ENCODE results near the gene VPS37C.

The VPS37C gene

GRCh38 chr11:61134801-61135257, 26.4 kb downstream of the VPS37C start:
- TF ChIP-seq, protein P1, sequence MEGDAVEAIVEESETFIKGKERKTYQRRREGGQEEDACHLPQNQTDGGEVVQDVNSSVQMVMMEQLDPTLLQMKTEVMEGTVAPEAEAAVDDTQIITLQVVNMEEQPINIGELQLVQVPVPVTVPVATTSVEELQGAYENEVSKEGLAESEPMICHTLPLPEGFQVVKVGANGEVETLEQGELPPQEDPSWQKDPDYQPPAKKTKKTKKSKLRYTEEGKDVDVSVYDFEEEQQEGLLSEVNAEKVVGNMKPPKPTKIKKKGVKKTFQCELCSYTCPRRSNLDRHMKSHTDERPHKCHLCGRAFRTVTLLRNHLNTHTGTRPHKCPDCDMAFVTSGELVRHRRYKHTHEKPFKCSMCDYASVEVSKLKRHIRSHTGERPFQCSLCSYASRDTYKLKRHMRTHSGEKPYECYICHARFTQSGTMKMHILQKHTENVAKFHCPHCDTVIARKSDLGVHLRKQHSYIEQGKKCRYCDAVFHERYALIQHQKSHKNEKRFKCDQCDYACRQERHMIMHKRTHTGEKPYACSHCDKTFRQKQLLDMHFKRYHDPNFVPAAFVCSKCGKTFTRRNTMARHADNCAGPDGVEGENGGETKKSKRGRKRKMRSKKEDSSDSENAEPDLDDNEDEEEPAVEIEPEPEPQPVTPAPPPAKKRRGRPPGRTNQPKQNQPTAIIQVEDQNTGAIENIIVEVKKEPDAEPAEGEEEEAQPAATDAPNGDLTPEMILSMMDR (IDR thresholded peaks at IDR 0.05): no peak

DNA sequence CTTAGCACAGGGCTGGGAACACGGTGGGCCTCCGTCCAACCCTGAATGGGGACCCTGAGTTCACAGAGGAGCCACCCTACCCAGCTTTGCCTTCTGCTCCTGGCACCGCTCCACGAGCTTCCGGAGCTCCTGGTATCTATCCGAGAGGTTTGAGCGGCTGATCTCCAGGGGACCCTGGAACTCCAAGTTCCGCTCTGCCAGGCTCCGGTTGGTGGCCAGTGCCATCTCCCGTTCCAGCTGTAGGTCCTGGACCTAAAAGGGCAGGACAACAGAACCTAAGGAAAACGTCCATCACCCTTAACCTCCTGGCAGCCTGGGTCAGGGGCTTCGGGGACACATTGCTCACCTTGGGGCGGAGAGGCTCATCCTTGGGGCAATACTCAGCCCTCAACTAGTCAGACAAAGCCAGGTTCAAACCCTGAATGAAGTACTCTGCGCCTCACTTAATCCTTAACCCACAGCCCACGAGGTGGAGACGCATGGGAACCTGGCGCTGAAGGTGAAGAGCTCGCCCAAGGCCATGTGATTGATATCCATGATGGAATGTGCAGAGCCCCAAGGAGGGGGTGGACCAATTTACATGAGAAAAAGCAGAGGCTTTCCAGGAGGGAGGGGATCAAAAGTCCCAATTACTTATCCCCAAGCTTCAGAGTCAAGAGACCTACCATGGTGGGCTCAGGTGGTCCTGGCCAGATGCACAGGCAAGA, 27.1 kb downstream of the VPS37C start:
- TF ChIP-seq, protein P1 (IDR thresholded peaks at IDR 0.05): no peak

DNA sequence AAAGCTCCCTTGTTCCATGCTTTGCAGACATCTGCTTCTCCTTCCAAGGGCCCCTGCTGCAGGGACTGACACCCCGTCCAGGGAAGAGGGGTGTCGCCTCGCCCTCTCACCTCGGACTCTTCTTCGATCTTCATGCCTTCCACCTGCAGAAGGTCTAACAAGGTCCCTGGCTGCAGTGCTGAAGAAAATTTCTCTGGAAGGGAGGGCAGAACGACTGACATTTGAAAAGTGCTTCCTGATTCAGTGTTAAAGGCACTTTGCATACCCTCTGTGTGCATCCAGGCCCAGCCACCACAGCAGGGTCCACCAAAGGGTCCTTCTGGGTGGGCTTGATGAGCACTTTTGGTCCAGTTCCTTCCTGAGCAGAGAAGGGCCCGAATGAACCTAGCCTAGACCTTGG, 28.1 kb downstream of the VPS37C start:
- TF ChIP-seq, protein P1 (IDR thresholded peaks at IDR 0.05): no peak

GRCh38 chr11:61132646-61133045, 28.6 kb downstream of the VPS37C start:
- TF ChIP-seq, protein P1 (IDR thresholded peaks at IDR 0.05): no peak

- TF ChIP-seq, protein P1 (IDR thresholded peaks at IDR 0.05): no peak
Measured at GRCh38 chr11:61131998-61132555, 29.1 kb downstream of the VPS37C start.

GRCh38 chr11:61131586-61131985, 29.6 kb downstream of the VPS37C start:
- TF ChIP-seq, protein P1 (IDR thresholded peaks at IDR 0.05): no peak

- TF ChIP-seq, protein P1 (IDR thresholded peaks at IDR 0.05): no peak
Measured at GRCh38 chr11:61131186-61131585, 30.0 kb downstream of the VPS37C start.
